ENCODE data around the gene ZNF106. TPM values are rescaled to one million over a fixed set of nuclear protein-coding genes. Genes with fewer than 3 reads are reported as not detected.

The ZNF106 gene
- total RNA-seq, 1 experiment from 2014 or later = 28.5 TPM

DNA sequence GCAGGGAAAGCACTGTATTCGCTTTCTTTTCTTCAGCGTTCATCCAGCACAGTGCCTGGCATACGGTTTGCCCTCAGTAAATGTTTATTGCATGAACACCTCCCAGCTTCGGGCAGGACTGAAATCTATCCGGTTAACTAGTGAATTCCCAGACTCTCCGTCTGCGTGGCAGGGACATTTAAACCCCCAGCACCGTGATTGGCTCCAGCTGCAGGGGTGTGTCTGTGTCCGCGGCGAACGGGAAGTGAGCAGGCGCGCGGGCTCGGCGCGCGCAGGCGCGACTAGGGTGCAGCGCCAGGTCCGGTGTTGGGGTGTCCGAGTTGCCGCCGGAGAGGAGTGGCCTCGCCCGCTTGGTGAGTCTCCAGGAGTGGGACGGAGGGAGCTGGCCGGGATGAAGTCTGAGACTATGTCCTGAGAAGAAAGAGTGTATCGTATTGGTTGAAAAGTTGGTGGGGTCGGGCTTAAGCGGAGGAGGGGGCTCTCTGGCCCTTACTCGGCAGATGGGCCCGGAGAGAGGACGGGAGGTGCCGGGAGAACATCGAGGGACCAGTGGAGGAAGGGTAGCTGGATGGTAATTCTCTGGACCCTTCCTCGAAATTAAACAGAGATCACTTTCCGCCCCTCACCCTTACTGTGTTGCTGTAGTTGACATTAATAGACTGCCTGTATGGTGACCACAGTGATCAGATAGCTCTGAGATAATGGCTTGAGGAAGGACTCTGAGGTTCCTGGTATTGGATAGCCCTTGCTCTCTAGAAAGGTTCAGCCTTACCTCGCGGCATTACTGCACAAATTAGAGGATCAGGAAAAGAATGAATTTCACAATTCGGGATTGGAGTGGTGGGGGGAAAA lies 4.6 kb upstream of the ZNF106 start, which contains the start of gene SNAP23:
Gene SNAP23 (plus strand): TSS at position 274 of the 852 bp plus-strand sequence. CDS start 16,213 bp downstream, outside the sequence.
- BruUV-seq (replicated peaks) = TSS peak; percentile 77
- Histone ChIP-seq H3K4me3 (replicated peaks in 1 of 2; ENCODE audit: low read depth in 1 of 2, low read length in 2 of 2) (peak within 1 kb of the TSS; percentile 85 to 94), H3K36me3 (ENCODE audit: control insufficient read depth in 1 of 2, insufficient read depth in 2 of 2, low read length in 2 of 2) (no peaks in the 10 kb centered on the region), H3K9me2 (ENCODE audit: insufficient read depth) (no peaks in the 10 kb centered on the region), H3K27me3 (ENCODE audit: insufficient read depth, low read length) (no peaks in the 10 kb centered on the region), H3K9ac (ENCODE audit: low read length) (peak within 1 kb of the TSS; percentile 78), H3K4me1 (ENCODE audit: control insufficient read depth in 1 of 2, insufficient read depth in 2 of 2, low read length in 2 of 2) (peaks cover 32 to 41% of the 10 kb centered on the region in 2 experiments), H2AFZ (ENCODE audit: low read depth, low read length, poor library complexity, severe bottlenecking) (peak within 1 kb of the TSS; percentile 66), H3K9me3 (ENCODE audit: control insufficient read depth in 1 of 2, insufficient read depth in 1 of 2, low read depth in 1 of 2, low read length in 2 of 2) (no peaks in the 10 kb centered on the region), H4K20me1 (ENCODE audit: insufficient read depth) (no peaks in the 10 kb centered on the region), H3K27ac (ENCODE audit: low read depth, low read length) (no peak within 1 kb of the TSS; the same call in 1 of the 2 replicates), H3K4me2 (ENCODE audit: low read length) (peak within 1 kb of the TSS; percentile 89), H3K79me2 (ENCODE audit: insufficient read depth, low read length) (peaks cover under 1% of the 10 kb centered on the region; the same call in 1 of the 2 replicates)
- POLR2A ChIA-PET = interaction anchor here (0.6 to 1.1 kb wide), 3 partner anchors 10 to 105 kb away, joined by 3 to 7 read pairs (median 3); no protein-coding TSS in a partner anchor
- ATAC-seq = peak; percentile 95
- peak; percentile 64 for DNase-seq (ENCODE audit: low read depth, low spot score)
- RAD21 ChIA-PET (ENCODE audit: low non-redundant PET in 1 of 2, low total read pairs in 2 of 2, uncharacterized antibody in 2 of 2, unreplicated experiment in 2 of 2) = no interaction called here
- CTCF ChIA-PET = no interaction called here
- intact Hi-C loops (cut with micrococcal nuclease) = no loop called here
- TF ChIP-seq YY1 (IDR thresholded peaks at IDR 0.05; ENCODE audit: extremely low read depth, insufficient replicate concordance, low read depth, low read length) = no peak
- TF ChIP-seq, protein P1, sequence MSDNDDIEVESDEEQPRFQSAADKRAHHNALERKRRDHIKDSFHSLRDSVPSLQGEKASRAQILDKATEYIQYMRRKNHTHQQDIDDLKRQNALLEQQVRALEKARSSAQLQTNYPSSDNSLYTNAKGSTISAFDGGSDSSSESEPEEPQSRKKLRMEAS (IDR thresholded peaks at IDR 0.05) = peak; percentile 72
- TF ChIP-seq, protein P2, sequence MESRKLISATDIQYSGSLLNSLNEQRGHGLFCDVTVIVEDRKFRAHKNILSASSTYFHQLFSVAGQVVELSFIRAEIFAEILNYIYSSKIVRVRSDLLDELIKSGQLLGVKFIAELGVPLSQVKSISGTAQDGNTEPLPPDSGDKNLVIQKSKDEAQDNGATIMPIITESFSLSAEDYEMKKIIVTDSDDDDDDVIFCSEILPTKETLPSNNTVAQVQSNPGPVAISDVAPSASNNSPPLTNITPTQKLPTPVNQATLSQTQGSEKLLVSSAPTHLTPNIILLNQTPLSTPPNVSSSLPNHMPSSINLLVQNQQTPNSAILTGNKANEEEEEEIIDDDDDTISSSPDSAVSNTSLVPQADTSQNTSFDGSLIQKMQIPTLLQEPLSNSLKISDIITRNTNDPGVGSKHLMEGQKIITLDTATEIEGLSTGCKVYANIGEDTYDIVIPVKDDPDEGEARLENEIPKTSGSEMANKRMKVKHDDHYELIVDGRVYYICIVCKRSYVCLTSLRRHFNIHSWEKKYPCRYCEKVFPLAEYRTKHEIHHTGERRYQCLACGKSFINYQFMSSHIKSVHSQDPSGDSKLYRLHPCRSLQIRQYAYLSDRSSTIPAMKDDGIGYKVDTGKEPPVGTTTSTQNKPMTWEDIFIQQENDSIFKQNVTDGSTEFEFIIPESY (IDR thresholded peaks at IDR 0.05; ENCODE audit: extremely low read depth, insufficient replicate concordance, low read length) = no peak
- no peak for TF ChIP-seq JUND (IDR thresholded peaks at IDR 0.05)
- 0 out of 2 replicates have a peak, but pooled peaks have one; percentile 47 for TF ChIP-seq SP1 (IDR thresholded peaks at IDR 0.05; ENCODE audit: low read depth)
- TF ChIP-seq SIN3A (IDR thresholded peaks at IDR 0.05; ENCODE audit: low read depth) = peak; percentile 82
- TF ChIP-seq CBX3 (IDR thresholded peaks at IDR 0.05; ENCODE audit: low read depth) = no peak
- TF ChIP-seq EZH2 (IDR thresholded peaks at IDR 0.05) = no peak
- TF ChIP-seq, protein P3, sequence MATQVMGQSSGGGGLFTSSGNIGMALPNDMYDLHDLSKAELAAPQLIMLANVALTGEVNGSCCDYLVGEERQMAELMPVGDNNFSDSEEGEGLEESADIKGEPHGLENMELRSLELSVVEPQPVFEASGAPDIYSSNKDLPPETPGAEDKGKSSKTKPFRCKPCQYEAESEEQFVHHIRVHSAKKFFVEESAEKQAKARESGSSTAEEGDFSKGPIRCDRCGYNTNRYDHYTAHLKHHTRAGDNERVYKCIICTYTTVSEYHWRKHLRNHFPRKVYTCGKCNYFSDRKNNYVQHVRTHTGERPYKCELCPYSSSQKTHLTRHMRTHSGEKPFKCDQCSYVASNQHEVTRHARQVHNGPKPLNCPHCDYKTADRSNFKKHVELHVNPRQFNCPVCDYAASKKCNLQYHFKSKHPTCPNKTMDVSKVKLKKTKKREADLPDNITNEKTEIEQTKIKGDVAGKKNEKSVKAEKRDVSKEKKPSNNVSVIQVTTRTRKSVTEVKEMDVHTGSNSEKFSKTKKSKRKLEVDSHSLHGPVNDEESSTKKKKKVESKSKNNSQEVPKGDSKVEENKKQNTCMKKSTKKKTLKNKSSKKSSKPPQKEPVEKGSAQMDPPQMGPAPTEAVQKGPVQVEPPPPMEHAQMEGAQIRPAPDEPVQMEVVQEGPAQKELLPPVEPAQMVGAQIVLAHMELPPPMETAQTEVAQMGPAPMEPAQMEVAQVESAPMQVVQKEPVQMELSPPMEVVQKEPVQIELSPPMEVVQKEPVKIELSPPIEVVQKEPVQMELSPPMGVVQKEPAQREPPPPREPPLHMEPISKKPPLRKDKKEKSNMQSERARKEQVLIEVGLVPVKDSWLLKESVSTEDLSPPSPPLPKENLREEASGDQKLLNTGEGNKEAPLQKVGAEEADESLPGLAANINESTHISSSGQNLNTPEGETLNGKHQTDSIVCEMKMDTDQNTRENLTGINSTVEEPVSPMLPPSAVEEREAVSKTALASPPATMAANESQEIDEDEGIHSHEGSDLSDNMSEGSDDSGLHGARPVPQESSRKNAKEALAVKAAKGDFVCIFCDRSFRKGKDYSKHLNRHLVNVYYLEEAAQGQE (IDR thresholded peaks at IDR 0.05; ENCODE audit: low read depth) = no peak
- TF ChIP-seq ELF1 (IDR thresholded peaks at IDR 0.05; ENCODE audit: borderline replicate concordance, low read depth) = peak; percentile 50; the same call in 1 of the 2 replicates
- TF ChIP-seq, protein P4, sequence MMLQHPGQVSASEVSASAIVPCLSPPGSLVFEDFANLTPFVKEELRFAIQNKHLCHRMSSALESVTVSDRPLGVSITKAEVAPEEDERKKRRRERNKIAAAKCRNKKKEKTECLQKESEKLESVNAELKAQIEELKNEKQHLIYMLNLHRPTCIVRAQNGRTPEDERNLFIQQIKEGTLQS (IDR thresholded peaks at IDR 0.05) = no peak
- no peak for TF ChIP-seq ZFX (IDR thresholded peaks at IDR 0.05)
- no peak for TF ChIP-seq CEBPB (IDR thresholded peaks at IDR 0.05; ENCODE audit: low read depth)
- peak; percentile 42 for TF ChIP-seq POLR2A (IDR thresholded peaks at IDR 0.05; ENCODE audit: borderline replicate concordance, extremely low read depth, insufficient read depth, insufficient read length)
- no peak for TF ChIP-seq EZH2phosphoT487 (IDR thresholded peaks at IDR 0.05; ENCODE audit: borderline replicate concordance)
- TF ChIP-seq SRF (IDR thresholded peaks at IDR 0.05; ENCODE audit: low read depth) = no peak
- no peak for TF ChIP-seq RAD21 (IDR thresholded peaks at IDR 0.05; ENCODE audit: low read depth)
- no peak for TF ChIP-seq TCF7L2 (IDR thresholded peaks at IDR 0.05; ENCODE audit: borderline replicate concordance, extremely low read depth, insufficient read depth, insufficient read length)
- TF ChIP-seq, protein P5, sequence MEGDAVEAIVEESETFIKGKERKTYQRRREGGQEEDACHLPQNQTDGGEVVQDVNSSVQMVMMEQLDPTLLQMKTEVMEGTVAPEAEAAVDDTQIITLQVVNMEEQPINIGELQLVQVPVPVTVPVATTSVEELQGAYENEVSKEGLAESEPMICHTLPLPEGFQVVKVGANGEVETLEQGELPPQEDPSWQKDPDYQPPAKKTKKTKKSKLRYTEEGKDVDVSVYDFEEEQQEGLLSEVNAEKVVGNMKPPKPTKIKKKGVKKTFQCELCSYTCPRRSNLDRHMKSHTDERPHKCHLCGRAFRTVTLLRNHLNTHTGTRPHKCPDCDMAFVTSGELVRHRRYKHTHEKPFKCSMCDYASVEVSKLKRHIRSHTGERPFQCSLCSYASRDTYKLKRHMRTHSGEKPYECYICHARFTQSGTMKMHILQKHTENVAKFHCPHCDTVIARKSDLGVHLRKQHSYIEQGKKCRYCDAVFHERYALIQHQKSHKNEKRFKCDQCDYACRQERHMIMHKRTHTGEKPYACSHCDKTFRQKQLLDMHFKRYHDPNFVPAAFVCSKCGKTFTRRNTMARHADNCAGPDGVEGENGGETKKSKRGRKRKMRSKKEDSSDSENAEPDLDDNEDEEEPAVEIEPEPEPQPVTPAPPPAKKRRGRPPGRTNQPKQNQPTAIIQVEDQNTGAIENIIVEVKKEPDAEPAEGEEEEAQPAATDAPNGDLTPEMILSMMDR (IDR thresholded peaks at IDR 0.05 in 2 of 3, conservative IDR thresholded peaks at IDR 0.05 in 1 of 3; ENCODE audit: borderline replicate concordance in 1 of 3, insufficient read depth in 1 of 3, low read depth in 2 of 3, low read length in 2 of 3) = no peak
